HUDEP-2 (cell line): Measurements from ENCODE around the gene SAMHD1.
"Not testable (repeated sequence)": the region's sequence is repeated elsewhere in the genome, so short reads cannot be mapped to it uniquely, and the experiment has no call there.

Source experiments
- DNase-seq, 76 experiments: peaks; one replicate each; lab custom pipeline; 2025; ENCODE audit not compliant: unreplicated experiment in 76 of 76; lab: John Stamatoyannopoulos, UW

Gene SAMHD1

GRCh38 chr20:36956674-36957073 is 5.2 kb upstream of the SAMHD1 start:
- no peak for DNase-seq

GRCh38 chr20:36956016-36956415 is 4.5 kb upstream of the SAMHD1 start:
- no peak for DNase-seq

- no peak for DNase-seq
These were observed 651 bp upstream of the SAMHD1 start for GRCh38 chr20:36951979-36952738.

- peak in 1 of 76 experiments; percentile 13 for DNase-seq
These were observed 902 bp downstream of the SAMHD1 start for GRCh38 chr20:36950414-36951197.

GRCh38 chr20:36941401-36941835 is 10.1 kb downstream of the SAMHD1 start:
- peak in 1 of 76 experiments; percentile 15 for DNase-seq

GRCh38 chr20:36937402-36937770 is 14.1 kb downstream of the SAMHD1 start:
- no peak for DNase-seq

GRCh38 chr20:36936761-36937401 is 14.6 kb downstream of the SAMHD1 start:
- not testable (repeated sequence) for DNase-seq

GRCh38 chr20:36936341-36936740 is 15.2 kb downstream of the SAMHD1 start:
- no peak for DNase-seq

- DNase-seq: not testable (repeated sequence)
These were observed 17.9 kb downstream of the SAMHD1 start for GRCh38 chr20:36933571-36933970.

- DNase-seq: no peak
These were observed 18.8 kb downstream of the SAMHD1 start for GRCh38 chr20:36932476-36933426.

GRCh38 chr20:36932067-36932466 is 19.4 kb downstream of the SAMHD1 start:
- not testable (repeated sequence) for DNase-seq

- no peak for DNase-seq
These were observed 21.8 kb downstream of the SAMHD1 start for GRCh38 chr20:36929691-36930090.

GRCh38 chr20:36929290-36929689 is 22.2 kb downstream of the SAMHD1 start:
- no peak for DNase-seq

GRCh38 chr20:36927704-36928103 is 23.8 kb downstream of the SAMHD1 start:
- DNase-seq: no peak

- no peak for DNase-seq
These were observed 24.8 kb downstream of the SAMHD1 start for GRCh38 chr20:36926653-36927200.

GRCh38 chr20:36925234-36925633 is 26.3 kb downstream of the SAMHD1 start:
- DNase-seq: no peak

GRCh38 chr20:36924167-36925045 is 27.1 kb downstream of the SAMHD1 start:
- peak in 11 of 76 experiments; percentile 3 to 46 (median 7) for DNase-seq

GRCh38 chr20:36920334-36920730 is 31.2 kb downstream of the SAMHD1 start:
- no peak for DNase-seq
